OCI-LY3 (cell line): ENCODE measurements around the gene CADM4.

Experiments
- H2AFZ ChIP-seq: fragments of 200-600, 300-600 bp; shearing (Covaris generic); 2 replicates; pipeline ENCODE4 v1.6.0; 2014; ENCODE audit warnings: antibody characterized with exemption, low read depth, low read length
- H3K27ac ChIP-seq: fragments of 200-600, 300-600 bp; sonication (generic); 2 replicates; pipeline ENCODE4 v1.5.1; 2014; ENCODE audit warnings: mild to moderate bottlenecking, low read length, moderate library complexity, mixed read lengths
- H3K27me3 ChIP-seq: fragments of 200-600, 300-600 bp; sonication (generic); 2 replicates; pipeline ENCODE4 v1.6.1; 2014; ENCODE audit warnings: low read depth, low read length, mixed read lengths
- H3K36me3 ChIP-seq: fragments of 200-600, 300-600 bp; sonication (generic); replicated peaks from 2 replicates; pipeline ENCODE3; 2014; ENCODE audit warnings: low read depth, low read length, mixed read lengths
- H3K4me1 ChIP-seq: fragments of 300-600, 200-600 bp; sonication (generic); 2 replicates; pipeline ENCODE4 v1.6.1; 2014; ENCODE audit warnings: low read length, mixed read lengths
- H3K4me2 ChIP-seq: fragments of 200-600, 300-600 bp; sonication (generic); 2 replicates; pipeline ENCODE4 v1.6.1; 2014; ENCODE audit warnings: low read length, mixed read lengths
- H3K4me3 ChIP-seq: fragments of 300-600, 200-600 bp; sonication (generic); 2 replicates; pipeline ENCODE4 v1.5.1; 2014; ENCODE audit warnings: antibody characterized with exemption, mild to moderate bottlenecking, low read length, moderate library complexity
- H3K79me2 ChIP-seq: fragments of 300-600, 200-600 bp; shearing (Covaris generic); 2 replicates; pipeline ENCODE4 v1.6.1; 2014; ENCODE audit warnings: mild to moderate bottlenecking, low read length, mixed read lengths
- H3K9ac ChIP-seq: fragments of 300-600, 200-600 bp; shearing (Covaris generic); 2 replicates; pipeline ENCODE4 v1.6.0; 2014; ENCODE audit warnings: mild to moderate bottlenecking, low read length, moderate library complexity
- H3K9me3 ChIP-seq: fragments of 200-600, 300-600 bp; shearing (Covaris generic); 2 replicates; pipeline ENCODE4 v1.6.1; 2014; ENCODE audit warnings: low read length, mixed read lengths; ENCODE audit not compliant: insufficient read depth
- H4K20me1 ChIP-seq: fragments of 200-600, 300-600 bp; sonication (generic); 2 replicates; pipeline ENCODE4 v1.6.1; 2016; ENCODE audit warnings: low read length, mixed read lengths; ENCODE audit not compliant: insufficient read depth
- CTCF ChIP-seq: fragments of 200-600, 300-600 bp; sonication (generic); IDR thresholded peaks from 2 replicates; pipeline ENCODE4 v1.5.1; 2014; ENCODE audit warnings: antibody characterized with exemption, low read length, low read depth
- EZH2phosphoT487 ChIP-seq: fragments of 200-600 bp; shearing (Covaris generic); IDR thresholded peaks from 2 replicates; pipeline ENCODE4 v1.6.1; 2018; ENCODE audit warnings: antibody characterized with exemption, mixed run types, low read depth

CADM4 gene

GRCh38 chr19:43582495-43582894 is 57.2 kb downstream of the CADM4 start:
- no peak overlapping the region for H3K4me2 ChIP-seq
- H3K9me3 ChIP-seq, result no peaks in the 10 kb centered on the region
- H3K4me3 ChIP-seq, result no peak overlapping the region
- no peaks in the 10 kb centered on the region; the same call in 1 of the 2 replicates for H3K27me3 ChIP-seq
- peaks cover 14% of the 10 kb centered on the region for H3K36me3 ChIP-seq
- H4K20me1 ChIP-seq, result no peaks in the 10 kb centered on the region
- H3K9ac ChIP-seq, result no peak overlapping the region
- H2AFZ ChIP-seq, result no peak overlapping the region
- no peaks in the 10 kb centered on the region for H3K79me2 ChIP-seq
- TF ChIP-seq CTCF (no peak), EZH2phosphoT487 (no peak)
- no peaks in the 10 kb centered on the region for H3K4me1 ChIP-seq
- no peak overlapping the region for H3K27ac ChIP-seq

GRCh38 chr19:43581467-43581866 is 58.2 kb downstream of the CADM4 start:
- H3K9ac ChIP-seq, result no peak overlapping the region
- H2AFZ ChIP-seq, result no peak overlapping the region
- H3K9me3 ChIP-seq, result no peaks in the 10 kb centered on the region
- H4K20me1 ChIP-seq, result no peaks in the 10 kb centered on the region
- peaks cover 11% of the 10 kb centered on the region for H3K36me3 ChIP-seq
- H3K27ac ChIP-seq, result no peak overlapping the region
- H3K27me3 ChIP-seq, result no peaks in the 10 kb centered on the region; the same call in 1 of the 2 replicates
- no peak for TF ChIP-seq CTCF
- no peak for TF ChIP-seq EZH2phosphoT487
- H3K4me3 ChIP-seq, result no peak overlapping the region
- no peaks in the 10 kb centered on the region for H3K4me1 ChIP-seq
- no peaks in the 10 kb centered on the region for H3K79me2 ChIP-seq
- no peak overlapping the region for H3K4me2 ChIP-seq

- Histone ChIP-seq H3K4me3 (no peak overlapping the region), H3K9me3 (no peaks in the 10 kb centered on the region), H3K4me2 (no peak overlapping the region), H3K9ac (no peak overlapping the region), H2AFZ (no peak overlapping the region), H3K27me3 (no peaks in the 10 kb centered on the region; the same call in 1 of the 2 replicates), H3K27ac (no peak overlapping the region), H4K20me1 (no peaks in the 10 kb centered on the region), H3K36me3 (no peaks in the 10 kb centered on the region), H3K79me2 (peaks cover 10% of the 10 kb centered on the region), H3K4me1 (peaks cover 9% of the 10 kb centered on the region)
- TF ChIP-seq CTCF (no peak), EZH2phosphoT487 (no peak)
Measured at GRCh38 chr19:43578787-43579186, 60.9 kb downstream of the CADM4 start.

- Histone ChIP-seq H3K9me3 (no peaks in the 10 kb centered on the region), H3K4me1 (peaks cover 9% of the 10 kb centered on the region), H4K20me1 (no peaks in the 10 kb centered on the region), H3K27ac (no peak overlapping the region), H3K36me3 (no peaks in the 10 kb centered on the region), H3K4me3 (peak overlapping the region; percentile 99), H3K27me3 (no peaks in the 10 kb centered on the region; the same call in 1 of the 2 replicates), H3K4me2 (peak overlapping the region; percentile 61), H3K79me2 (peaks cover 10% of the 10 kb centered on the region), H2AFZ (peak overlapping the region; percentile 79; the same call in 1 of the 2 replicates), H3K9ac (peak overlapping the region; percentile 31)
- TF ChIP-seq EZH2phosphoT487, result no peak
- no peak for TF ChIP-seq CTCF
Measured at GRCh38 chr19:43575955-43576878, 63.4 kb downstream of the CADM4 start.
